ENCODE results near the gene DNHD1.

Gene DNHD1

DNA sequence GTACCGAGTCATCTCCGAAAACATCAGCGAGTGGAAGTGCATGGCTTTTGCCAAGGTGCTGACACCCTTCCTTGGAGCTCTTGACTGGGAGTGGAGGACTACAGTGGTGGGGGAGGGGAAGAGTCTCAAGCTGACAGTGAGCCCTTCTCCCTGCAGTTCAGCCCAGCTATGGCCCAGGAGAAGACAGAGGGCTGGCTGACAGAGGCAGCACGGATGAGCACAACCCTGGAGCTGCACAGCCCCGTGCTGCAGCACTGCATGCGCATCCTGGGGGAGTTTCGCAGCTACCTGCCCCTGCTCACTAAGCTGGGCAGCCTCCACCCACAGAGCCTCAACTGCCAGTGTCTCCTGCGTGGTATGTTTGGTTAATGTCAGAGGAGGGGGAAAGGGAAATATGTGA, 41.4 kb downstream of the DNHD1 start:
- 0 out of 2 replicates have a peak, but pooled peaks cover 6% of the 10 kb centered on the region for H4K20me1 ChIP-seq (ENCODE audit: insufficient read depth, low read length)
- no peak overlapping the region for H2AFZ ChIP-seq (ENCODE audit: low read length)
- H3K36me3 ChIP-seq (replicated peaks; ENCODE audit: insufficient read depth, low read length): no peaks in the 10 kb centered on the region
- no peaks in the 10 kb centered on the region for H3K79me2 ChIP-seq (ENCODE audit: low read length)
- H3K4me3 ChIP-seq (ENCODE audit: low read length): no peak overlapping the region
- no peak for DNase-seq
- no peak overlapping the region for H3K27ac ChIP-seq (ENCODE audit: low read length)
- TF ChIP-seq EZH2phosphoT487 (IDR thresholded peaks at IDR 0.05; ENCODE audit: low read length): no peak
- no peak for TF ChIP-seq EZH2 (optimal IDR thresholded peaks at IDR 0.05; ENCODE audit: low read depth, low read length)
- TF ChIP-seq, protein P1, sequence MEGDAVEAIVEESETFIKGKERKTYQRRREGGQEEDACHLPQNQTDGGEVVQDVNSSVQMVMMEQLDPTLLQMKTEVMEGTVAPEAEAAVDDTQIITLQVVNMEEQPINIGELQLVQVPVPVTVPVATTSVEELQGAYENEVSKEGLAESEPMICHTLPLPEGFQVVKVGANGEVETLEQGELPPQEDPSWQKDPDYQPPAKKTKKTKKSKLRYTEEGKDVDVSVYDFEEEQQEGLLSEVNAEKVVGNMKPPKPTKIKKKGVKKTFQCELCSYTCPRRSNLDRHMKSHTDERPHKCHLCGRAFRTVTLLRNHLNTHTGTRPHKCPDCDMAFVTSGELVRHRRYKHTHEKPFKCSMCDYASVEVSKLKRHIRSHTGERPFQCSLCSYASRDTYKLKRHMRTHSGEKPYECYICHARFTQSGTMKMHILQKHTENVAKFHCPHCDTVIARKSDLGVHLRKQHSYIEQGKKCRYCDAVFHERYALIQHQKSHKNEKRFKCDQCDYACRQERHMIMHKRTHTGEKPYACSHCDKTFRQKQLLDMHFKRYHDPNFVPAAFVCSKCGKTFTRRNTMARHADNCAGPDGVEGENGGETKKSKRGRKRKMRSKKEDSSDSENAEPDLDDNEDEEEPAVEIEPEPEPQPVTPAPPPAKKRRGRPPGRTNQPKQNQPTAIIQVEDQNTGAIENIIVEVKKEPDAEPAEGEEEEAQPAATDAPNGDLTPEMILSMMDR (IDR thresholded peaks at IDR 0.05; ENCODE audit: low read length): no peak
- no peaks in the 10 kb centered on the region for H3K4me1 ChIP-seq (ENCODE audit: low read length)
- no peaks in the 10 kb centered on the region for H3K27me3 ChIP-seq (replicated peaks; ENCODE audit: insufficient read depth, low read length)
- no peak overlapping the region for H3K4me2 ChIP-seq (ENCODE audit: low read depth, low read length)
- no peaks in the 10 kb centered on the region for H3K9me3 ChIP-seq (replicated peaks; ENCODE audit: insufficient read depth, low read length)
- no peaks in the 10 kb centered on the region for H3F3A ChIP-seq (ENCODE audit: insufficient read depth, low read length)
- no peaks in the 10 kb centered on the region for H3K9me2 ChIP-seq (replicated peaks; ENCODE audit: insufficient read depth, low read length)
- no peak overlapping the region for H3K9ac ChIP-seq (ENCODE audit: low read length)

DNA sequence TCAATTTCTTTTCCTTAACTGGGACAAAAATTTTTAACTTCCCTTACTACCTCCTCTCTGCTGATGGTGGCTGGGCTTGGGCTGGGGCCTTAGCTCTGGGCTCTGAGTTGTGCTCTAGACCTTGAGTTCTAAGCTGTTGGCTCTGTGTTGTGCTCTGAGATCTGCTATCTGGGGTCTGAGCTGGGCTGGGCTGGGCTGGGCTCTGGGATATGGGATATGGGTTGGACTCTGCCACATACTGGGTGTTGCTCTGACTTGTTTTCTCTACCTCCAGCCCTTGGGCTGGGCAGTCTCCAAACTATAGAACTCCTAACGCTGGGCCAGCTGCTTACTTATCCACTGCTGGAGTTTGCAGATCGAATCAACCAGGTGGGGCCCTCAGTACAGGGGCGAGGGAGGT, 41.9 kb downstream of the DNHD1 start:
- H3K27me3 ChIP-seq (replicated peaks; ENCODE audit: insufficient read depth, low read length): no peaks in the 10 kb centered on the region
- H3K4me1 ChIP-seq (ENCODE audit: low read length): no peaks in the 10 kb centered on the region
- no peak overlapping the region for H3K4me2 ChIP-seq (ENCODE audit: low read depth, low read length)
- 0 out of 2 replicates have a peak, but pooled peaks cover 6% of the 10 kb centered on the region for H4K20me1 ChIP-seq (ENCODE audit: insufficient read depth, low read length)
- H3F3A ChIP-seq (ENCODE audit: insufficient read depth, low read length): no peaks in the 10 kb centered on the region
- H3K9me2 ChIP-seq (replicated peaks; ENCODE audit: insufficient read depth, low read length): no peaks in the 10 kb centered on the region
- no peak overlapping the region for H3K4me3 ChIP-seq (ENCODE audit: low read length)
- no peaks in the 10 kb centered on the region for H3K9me3 ChIP-seq (replicated peaks; ENCODE audit: insufficient read depth, low read length)
- H3K36me3 ChIP-seq (replicated peaks; ENCODE audit: insufficient read depth, low read length): no peaks in the 10 kb centered on the region
- no peak overlapping the region for H3K9ac ChIP-seq (ENCODE audit: low read length)
- no peak for DNase-seq
- TF ChIP-seq, protein P1 (IDR thresholded peaks at IDR 0.05; ENCODE audit: low read length): no peak
- no peak for TF ChIP-seq EZH2phosphoT487 (IDR thresholded peaks at IDR 0.05; ENCODE audit: low read length)
- TF ChIP-seq EZH2 (optimal IDR thresholded peaks at IDR 0.05; ENCODE audit: low read depth, low read length): no peak
- H3K79me2 ChIP-seq (ENCODE audit: low read length): no peaks in the 10 kb centered on the region
- no peak overlapping the region for H2AFZ ChIP-seq (ENCODE audit: low read length)
- H3K27ac ChIP-seq (ENCODE audit: low read length): no peak overlapping the region

DNA sequence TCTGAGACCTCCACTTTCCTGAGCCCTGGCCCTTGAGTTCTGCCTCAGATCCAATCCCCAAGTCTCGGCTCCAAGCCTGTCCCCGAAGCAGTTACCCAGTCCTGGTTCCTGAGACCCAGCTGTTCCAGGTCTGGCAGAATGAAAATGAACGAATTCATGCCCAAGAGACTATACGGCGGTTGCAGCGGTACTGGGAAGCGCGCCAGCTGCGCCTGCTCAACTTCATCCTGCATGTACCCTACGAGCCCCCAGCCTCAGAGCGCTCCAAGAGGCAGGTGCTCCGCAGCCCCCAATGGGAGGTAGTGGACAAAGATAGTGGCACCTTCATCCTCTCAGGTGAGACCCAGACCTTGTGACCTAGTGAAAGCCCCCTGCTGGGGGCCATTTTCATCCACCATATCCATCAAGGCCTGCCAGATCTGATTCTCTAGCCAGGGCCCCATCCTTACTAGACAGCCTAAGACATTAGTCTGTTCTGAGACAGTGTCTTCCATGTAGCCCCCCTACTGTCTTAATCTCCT, 42.7 kb downstream of the DNHD1 start:
- no peaks in the 10 kb centered on the region for H3F3A ChIP-seq (ENCODE audit: insufficient read depth, low read length)
- H3K9me3 ChIP-seq (replicated peaks; ENCODE audit: insufficient read depth, low read length): no peaks in the 10 kb centered on the region
- H3K4me3 ChIP-seq (ENCODE audit: low read length): no peak overlapping the region
- 0 out of 2 replicates have a peak, but pooled peaks cover 6% of the 10 kb centered on the region for H4K20me1 ChIP-seq (ENCODE audit: insufficient read depth, low read length)
- TF ChIP-seq, protein P1 (IDR thresholded peaks at IDR 0.05; ENCODE audit: low read length): no peak
- TF ChIP-seq EZH2phosphoT487 (IDR thresholded peaks at IDR 0.05; ENCODE audit: low read length) (no peak), EZH2 (optimal IDR thresholded peaks at IDR 0.05; ENCODE audit: low read depth, low read length) (no peak)
- no peak overlapping the region for H3K27ac ChIP-seq (ENCODE audit: low read length)
- no peaks in the 10 kb centered on the region for H3K4me1 ChIP-seq (ENCODE audit: low read length)
- H3K36me3 ChIP-seq (replicated peaks; ENCODE audit: insufficient read depth, low read length): no peaks in the 10 kb centered on the region
- DNase-seq: no peak
- H3K27me3 ChIP-seq (replicated peaks; ENCODE audit: insufficient read depth, low read length): no peaks in the 10 kb centered on the region
- H2AFZ ChIP-seq (ENCODE audit: low read length): no peak overlapping the region
- H3K9me2 ChIP-seq (replicated peaks; ENCODE audit: insufficient read depth, low read length): no peaks in the 10 kb centered on the region
- no peak overlapping the region for H3K4me2 ChIP-seq (ENCODE audit: low read depth, low read length)
- H3K79me2 ChIP-seq (ENCODE audit: low read length): no peaks in the 10 kb centered on the region
- no peak overlapping the region for H3K9ac ChIP-seq (ENCODE audit: low read length)

Data from MM.1S (cell line).